HG02763 (cell line): ENCODE measurements around the gene SERPINA10.
"Not testable (repeated sequence)": the region's sequence is repeated elsewhere in the genome, so short reads cannot be mapped to it uniquely, and the experiment has no call there.

Experiments
- ATAC-seq: cut with Tn5 transposase; IDR thresholded peaks from one replicate; pipeline ENCODE4 v1.9.1; 2021; ENCODE audit warnings: mild to moderate bottlenecking, moderate library complexity; ENCODE audit not compliant: unreplicated experiment

The SERPINA10 gene

GRCh38 chr14:94313991-94314655 is 21.1 kb upstream of the SERPINA10 start:
- no peak for ATAC-seq

GRCh38 chr14:94312481-94313246 is 19.6 kb upstream of the SERPINA10 start:
- no peak for ATAC-seq

- ATAC-seq = no peak
Observed at GRCh38 chr14:94310248-94310647, 17.2 kb upstream of the SERPINA10 start.

GRCh38 chr14:94309721-94310120 is 16.7 kb upstream of the SERPINA10 start:
- ATAC-seq = no peak

- no peak for ATAC-seq
Observed at GRCh38 chr14:94307410-94307992, 14.4 kb upstream of the SERPINA10 start.

- no peak for ATAC-seq
Observed at GRCh38 chr14:94306047-94306978, 13.2 kb upstream of the SERPINA10 start.

- no peak for ATAC-seq
Observed at GRCh38 chr14:94305620-94306019, 12.6 kb upstream of the SERPINA10 start.

GRCh38 chr14:94304243-94304642 is 11.2 kb upstream of the SERPINA10 start:
- ATAC-seq = no peak

- no peak for ATAC-seq
Observed at GRCh38 chr14:94303111-94303510, 10.0 kb upstream of the SERPINA10 start.

GRCh38 chr14:94298130-94298529 is 5.1 kb upstream of the SERPINA10 start:
- no peak for ATAC-seq

GRCh38 chr14:94296181-94296545 is 3.1 kb upstream of the SERPINA10 start:
- not testable (repeated sequence) for ATAC-seq

GRCh38 chr14:94295360-94296180 is 2.5 kb upstream of the SERPINA10 start:
- no peak for ATAC-seq

- no peak for ATAC-seq
Observed at GRCh38 chr14:94293578-94293924, 483 bp upstream of the SERPINA10 start.

- no peak for ATAC-seq
Observed at GRCh38 chr14:94292526-94292871, 569 bp downstream of the SERPINA10 start.

- ATAC-seq = no peak
Observed at GRCh38 chr14:94291906-94292525, 1.1 kb downstream of the SERPINA10 start.

- no peak for ATAC-seq
Observed at GRCh38 chr14:94291159-94291905, 1.7 kb downstream of the SERPINA10 start.

- ATAC-seq = no peak
Observed at GRCh38 chr14:94290197-94290596, 2.9 kb downstream of the SERPINA10 start.

- no peak for ATAC-seq
Observed at GRCh38 chr14:94288610-94289465, 4.2 kb downstream of the SERPINA10 start.
